ENCODE data around the gene DNAH10.

DNAH10 gene

DNA sequence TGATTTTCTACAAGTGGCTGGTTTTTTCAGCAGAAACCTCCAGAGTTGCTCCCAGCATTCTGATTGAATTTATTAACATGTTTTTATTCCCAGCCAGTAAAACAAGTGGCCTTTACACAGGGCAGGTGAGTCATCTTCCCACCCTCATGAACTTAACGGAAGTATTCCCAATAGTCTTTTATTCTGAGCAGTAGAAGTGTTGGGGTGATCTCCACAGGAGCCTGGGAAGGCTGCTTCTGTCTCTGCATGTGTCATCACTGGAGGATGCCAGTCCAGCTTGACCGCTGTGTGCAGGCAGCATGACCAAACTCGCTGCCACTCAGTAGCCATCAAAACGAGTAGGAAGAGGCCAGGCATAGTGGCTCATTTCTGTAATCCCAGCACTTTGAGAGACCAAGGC lies 13.4 kb upstream of the DNAH10 start:
- H3K27ac Mint-ChIP-seq: no peak overlapping the region
- H3K4me1 Mint-ChIP-seq: no peaks in the 10 kb centered on the region
- H3K36me3 Mint-ChIP-seq (ENCODE audit: low read depth): peaks cover 55% of the 10 kb centered on the region
- TF ChIP-seq, protein P1, sequence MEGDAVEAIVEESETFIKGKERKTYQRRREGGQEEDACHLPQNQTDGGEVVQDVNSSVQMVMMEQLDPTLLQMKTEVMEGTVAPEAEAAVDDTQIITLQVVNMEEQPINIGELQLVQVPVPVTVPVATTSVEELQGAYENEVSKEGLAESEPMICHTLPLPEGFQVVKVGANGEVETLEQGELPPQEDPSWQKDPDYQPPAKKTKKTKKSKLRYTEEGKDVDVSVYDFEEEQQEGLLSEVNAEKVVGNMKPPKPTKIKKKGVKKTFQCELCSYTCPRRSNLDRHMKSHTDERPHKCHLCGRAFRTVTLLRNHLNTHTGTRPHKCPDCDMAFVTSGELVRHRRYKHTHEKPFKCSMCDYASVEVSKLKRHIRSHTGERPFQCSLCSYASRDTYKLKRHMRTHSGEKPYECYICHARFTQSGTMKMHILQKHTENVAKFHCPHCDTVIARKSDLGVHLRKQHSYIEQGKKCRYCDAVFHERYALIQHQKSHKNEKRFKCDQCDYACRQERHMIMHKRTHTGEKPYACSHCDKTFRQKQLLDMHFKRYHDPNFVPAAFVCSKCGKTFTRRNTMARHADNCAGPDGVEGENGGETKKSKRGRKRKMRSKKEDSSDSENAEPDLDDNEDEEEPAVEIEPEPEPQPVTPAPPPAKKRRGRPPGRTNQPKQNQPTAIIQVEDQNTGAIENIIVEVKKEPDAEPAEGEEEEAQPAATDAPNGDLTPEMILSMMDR (IDR thresholded peaks at IDR 0.05; ENCODE audit: unreplicated experiment in 3 of 3): no peak
- no peaks in the 10 kb centered on the region for H3K27me3 Mint-ChIP-seq (ENCODE audit: low read depth)
- no peaks in the 10 kb centered on the region for H3K9me3 Mint-ChIP-seq
- no peak overlapping the region for H3K4me3 Mint-ChIP-seq

DNA sequence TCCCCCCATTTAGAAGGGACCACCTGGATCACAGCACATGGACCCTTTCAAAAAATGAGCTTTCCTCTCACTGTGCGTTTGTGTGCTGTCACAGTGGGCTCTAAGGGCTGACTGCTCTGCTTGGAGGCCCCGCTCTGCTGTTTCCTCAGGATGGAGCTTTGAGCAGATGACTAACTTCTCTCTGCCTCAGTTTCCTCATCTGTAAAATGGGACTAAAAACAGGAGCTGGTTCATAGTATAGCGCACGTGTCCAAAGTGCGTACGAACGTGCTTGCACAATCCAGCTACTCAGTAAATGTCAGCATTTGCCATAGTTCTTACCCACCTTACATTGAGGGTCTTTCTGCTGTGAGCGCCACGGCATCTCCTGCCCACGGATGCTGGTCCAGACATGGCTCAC lies 12.7 kb upstream of the DNAH10 start:
- Mint-ChIP-seq H3K36me3 (ENCODE audit: low read depth) (peaks cover 53% of the 10 kb centered on the region), H3K4me3 (no peak overlapping the region), H3K27ac (no peak overlapping the region), H3K4me1 (no peaks in the 10 kb centered on the region), H3K9me3 (no peaks in the 10 kb centered on the region), H3K27me3 (ENCODE audit: low read depth) (no peaks in the 10 kb centered on the region)
- TF ChIP-seq, protein P1 (IDR thresholded peaks at IDR 0.05; ENCODE audit: unreplicated experiment in 3 of 3): no peak

- H3K27me3 Mint-ChIP-seq (ENCODE audit: low read depth): no peaks in the 10 kb centered on the region
- no peaks in the 10 kb centered on the region for H3K4me1 Mint-ChIP-seq
- TF ChIP-seq, protein P1 (IDR thresholded peaks at IDR 0.05; ENCODE audit: unreplicated experiment in 3 of 3): no peak
- no peaks in the 10 kb centered on the region for H3K9me3 Mint-ChIP-seq
- H3K4me3 Mint-ChIP-seq: no peak overlapping the region
- peaks cover 53% of the 10 kb centered on the region for H3K36me3 Mint-ChIP-seq (ENCODE audit: low read depth)
- no peak overlapping the region for H3K27ac Mint-ChIP-seq
Observed at GRCh38 chr12:123750159-123750656, 11.9 kb upstream of the DNAH10 start.

- peaks cover 53% of the 10 kb centered on the region for H3K36me3 Mint-ChIP-seq (ENCODE audit: low read depth)
- H3K4me3 Mint-ChIP-seq: no peak overlapping the region
- no peaks in the 10 kb centered on the region for H3K27me3 Mint-ChIP-seq (ENCODE audit: low read depth)
- TF ChIP-seq, protein P1 (IDR thresholded peaks at IDR 0.05; ENCODE audit: unreplicated experiment in 3 of 3): no peak
- no peak overlapping the region for H3K27ac Mint-ChIP-seq
- H3K4me1 Mint-ChIP-seq: no peaks in the 10 kb centered on the region
- H3K9me3 Mint-ChIP-seq: no peaks in the 10 kb centered on the region
Observed at GRCh38 chr12:123752046-123752445, 10.1 kb upstream of the DNAH10 start.

DNA sequence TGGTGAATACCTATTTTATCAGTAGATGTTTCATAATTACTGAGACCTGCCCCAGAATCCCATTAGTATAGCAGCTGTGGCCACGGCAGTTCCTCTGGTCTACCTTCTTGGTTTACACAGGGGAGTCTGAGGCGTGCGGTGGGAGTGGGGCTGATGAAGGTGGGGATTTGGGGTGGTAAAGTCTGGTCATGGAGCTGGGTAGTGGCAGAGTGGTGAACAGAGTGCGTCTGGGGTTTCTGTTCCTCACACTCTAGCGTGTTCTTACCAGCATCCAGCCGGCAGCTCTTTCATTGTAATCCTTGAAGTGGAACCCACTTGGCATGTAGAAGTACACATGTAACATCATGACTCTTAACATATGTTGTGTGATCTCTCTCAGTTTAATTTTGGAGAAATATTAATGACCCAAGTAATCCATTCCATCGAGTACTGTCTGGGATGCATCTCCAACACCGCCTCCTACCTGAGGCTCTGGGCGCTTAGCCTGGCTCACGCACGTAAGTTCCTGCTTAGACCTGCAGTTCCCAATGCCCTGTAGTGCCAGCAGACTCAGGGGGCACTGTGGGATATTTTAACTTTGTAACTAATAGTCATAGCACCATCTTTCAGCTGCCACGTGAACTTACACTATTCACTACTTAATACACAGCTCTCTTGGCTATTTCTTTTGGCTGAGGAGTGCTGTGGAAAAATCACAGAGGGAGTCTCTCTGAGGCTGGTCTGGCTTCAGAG lies 7.9 kb upstream of the DNAH10 start:
- peaks cover 51% of the 10 kb centered on the region for H3K36me3 Mint-ChIP-seq (ENCODE audit: low read depth)

More for the DNA sequence above, 7.9 kb upstream of the DNAH10 start:
- Mint-ChIP-seq H3K4me1 (no peaks in the 10 kb centered on the region), H3K9me3 (no peaks in the 10 kb centered on the region), H3K4me3 (no peak overlapping the region), H3K27ac (no peak overlapping the region), H3K27me3 (ENCODE audit: low read depth) (no peaks in the 10 kb centered on the region)
- TF ChIP-seq, protein P1 (IDR thresholded peaks at IDR 0.05; ENCODE audit: unreplicated experiment in 3 of 3): no peak

All from nephron (organoid).